Esophagus squamous epithelium (tissue), 5 donors: ENCODE data around the gene CYREN. TPM values are rescaled to one million over a fixed set of nuclear protein-coding genes. Genes with fewer than 3 reads are reported as not detected.
"Not testable (repeated sequence)": the region's sequence is repeated elsewhere in the genome, so short reads cannot be mapped to it uniquely, and the experiment has no call there.

Source experiments
- DNase-seq: peaks from one replicate; lab custom pipeline; 2025; lab: John Stamatoyannopoulos, UW
- H3K27ac ChIP-seq, 4 donors: fragments of 200-600 bp; sonication (generic); one replicate each; pipeline ENCODE4 v1.5.1; 2016 to 2019; ENCODE audit warnings: mild to moderate bottlenecking in 1 of 4
- H3K27me3 ChIP-seq, 4 donors: fragments of 200-600 bp; sonication (generic); 1 replicate in 3 of 4; 2 replicates in 1 of 4; pipeline versions ENCODE4 v1.5.1 to v1.6.0; 2017 to 2021; ENCODE audit warnings: antibody characterized with exemption in 1 of 4
- H3K36me3 ChIP-seq, 3 donors: fragments of 200-600 bp; sonication (generic); one replicate each; pipeline ENCODE4 v1.5.1; 2016 to 2019
- H3K4me1 ChIP-seq, 3 donors: fragments of 200-600 bp; sonication (generic); one replicate each; pipeline ENCODE4 v1.5.1; 2017 to 2019
- H3K4me3 ChIP-seq, 4 donors: fragments of 200-600 bp; sonication (generic); 1 replicate in 3 of 4; 2 replicates in 1 of 4; pipeline ENCODE4 v1.5.1; 2016 to 2019; ENCODE audit warnings: mild to moderate bottlenecking in 2 of 4, moderate library complexity in 1 of 4
- H3K9me3 ChIP-seq, 3 donors: fragments of 200-600 bp; sonication (generic); one replicate each; pipeline ENCODE4 v1.5.1; 2016 to 2019
- POLR2A ChIP-seq, 4 donors: fragments of 450-650 bp; IDR thresholded peaks; one replicate each; pipeline ENCODE4 v1.6.1; 2017; ENCODE audit warnings: antibody characterized with exemption in 4 of 4, mild to moderate bottlenecking in 4 of 4, moderate library complexity in 3 of 4
- WGBS, 2 donors: methylation state at CpG; one replicate each; pipeline ENCODE4 v1.1.5; 2018; 5-methylcytosine and 5-hydroxymethylcytosine counted together
- intact Hi-C: fragments of 100-400 bp; cut with DNase I; formaldehyde crosslinking; loops from one replicate; pipeline ENCODE4 v1.15.0; 2022
- total RNA-seq, 4 donors: library from RNA; depleted of rRNA; stranded (reverse); fragments of >200 nt; gene quantifications; one replicate each; pipeline ENCODE4 v1.1.0, GENCODE V29; 2016
- TF ChIP-seq, protein P1 (sequence below), 6 experiments: fragments of 450-650 bp in 4 of 6; fragments of 200-600 bp in 2 of 6; sonication (generic) in 2 of 6; IDR thresholded peaks; one replicate each; pipeline ENCODE4 v1.5.1; 2016 to 2019; ENCODE audit warnings: antibody characterized with exemption in 6 of 6, mild to moderate bottlenecking in 4 of 6, moderate library complexity in 4 of 6
- donor health status: DM: yes; HTN: yes; CAD: no.

Gene CYREN
- total RNA-seq, 4 donors from 2014 or later: 19.0 to 53.8 (median 35.4) TPM

- H3K27me3 ChIP-seq: no peaks in the 10 kb centered on the region
- no peaks in the 10 kb centered on the region for H3K36me3 ChIP-seq
- no peak for DNase-seq
- no peak for TF ChIP-seq POLR2A (IDR thresholded peaks at IDR 0.05)
- TF ChIP-seq, protein P1, sequence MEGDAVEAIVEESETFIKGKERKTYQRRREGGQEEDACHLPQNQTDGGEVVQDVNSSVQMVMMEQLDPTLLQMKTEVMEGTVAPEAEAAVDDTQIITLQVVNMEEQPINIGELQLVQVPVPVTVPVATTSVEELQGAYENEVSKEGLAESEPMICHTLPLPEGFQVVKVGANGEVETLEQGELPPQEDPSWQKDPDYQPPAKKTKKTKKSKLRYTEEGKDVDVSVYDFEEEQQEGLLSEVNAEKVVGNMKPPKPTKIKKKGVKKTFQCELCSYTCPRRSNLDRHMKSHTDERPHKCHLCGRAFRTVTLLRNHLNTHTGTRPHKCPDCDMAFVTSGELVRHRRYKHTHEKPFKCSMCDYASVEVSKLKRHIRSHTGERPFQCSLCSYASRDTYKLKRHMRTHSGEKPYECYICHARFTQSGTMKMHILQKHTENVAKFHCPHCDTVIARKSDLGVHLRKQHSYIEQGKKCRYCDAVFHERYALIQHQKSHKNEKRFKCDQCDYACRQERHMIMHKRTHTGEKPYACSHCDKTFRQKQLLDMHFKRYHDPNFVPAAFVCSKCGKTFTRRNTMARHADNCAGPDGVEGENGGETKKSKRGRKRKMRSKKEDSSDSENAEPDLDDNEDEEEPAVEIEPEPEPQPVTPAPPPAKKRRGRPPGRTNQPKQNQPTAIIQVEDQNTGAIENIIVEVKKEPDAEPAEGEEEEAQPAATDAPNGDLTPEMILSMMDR (IDR thresholded peaks at IDR 0.05): no peak
- peak overlapping the region in 1 of 4 donors; percentile 6 for H3K27ac ChIP-seq
- no peaks in the 10 kb centered on the region for H3K9me3 ChIP-seq
- peaks cover 5 to 52% (median 24%) of the 10 kb centered on the region in 3 donors for H3K4me1 ChIP-seq
- intact Hi-C loops: no loop called here
- no peak overlapping the region for H3K4me3 ChIP-seq
- 25 to 47% methylated on average over 2 of the region's 2 CpGs for WGBS, 2 donors
Observed at GRCh38 chr7:135213831-135214230, 43.3 kb upstream of the CYREN start.

DNA sequence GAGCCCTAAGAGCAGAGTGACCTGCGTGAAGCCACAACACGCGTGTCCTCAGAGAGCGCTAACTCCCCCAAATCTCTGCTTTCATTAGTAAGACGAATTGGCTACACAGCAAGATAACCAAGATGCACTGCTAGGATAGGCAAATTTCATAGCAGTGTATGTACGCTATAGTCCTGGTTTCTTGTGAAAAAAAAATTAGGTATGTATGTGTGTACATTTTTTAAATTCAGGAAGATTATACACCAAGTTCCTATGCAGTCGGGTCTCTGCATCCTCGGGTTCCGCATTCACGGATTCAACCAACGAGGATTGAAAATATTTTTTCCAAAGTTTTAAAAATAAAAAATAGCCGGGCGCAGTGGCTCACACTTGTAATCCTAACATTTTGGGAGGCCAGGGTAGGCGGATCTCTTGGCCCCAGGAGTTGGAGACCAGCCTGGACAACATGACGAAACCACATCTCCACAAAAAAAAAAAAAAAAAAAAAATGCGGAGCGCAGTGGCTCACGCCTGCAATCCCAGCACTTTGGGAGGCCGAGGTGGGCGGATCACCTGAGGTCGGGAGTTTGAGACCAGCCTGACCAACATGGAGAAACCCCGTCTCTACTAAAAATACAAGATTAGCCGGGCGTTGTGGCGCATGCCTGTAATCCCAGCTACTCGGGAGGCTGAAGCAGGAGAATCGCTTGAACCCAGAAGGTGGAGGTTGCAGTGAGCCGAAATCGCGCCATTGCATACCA, 41.6 kb upstream of the CYREN start:
- intact Hi-C loops, H3K9me3 ChIP-seq, H3K27me3 ChIP-seq, H3K36me3 ChIP-seq, DNase-seq: not testable (repeated sequence)
- WGBS, 2 donors: 26 to 39% methylated on average over 19 to 22 of the region's 30 CpGs
- Histone ChIP-seq H3K4me1 (peaks cover 18 to 69% (median 41%) of the 10 kb centered on the region in 3 donors), H3K27ac (peak overlapping the region; percentile 93 to 97 (median 94)), H3K4me3 (peak overlapping the region; percentile 72 to 94 (median 85))

GRCh38 chr7:135211179-135211945, 40.9 kb upstream of the CYREN start, which contains the start of gene WDR91:
TSS of gene WDR91 (minus strand) at chr7:135211526. CDS start at chr7:135211502, 24 bp downstream.
- peaks cover 18 to 77% (median 49%) of the 10 kb centered on the region in 3 donors for H3K4me1 ChIP-seq
- intact Hi-C loops: no loop called here
- H3K4me3 ChIP-seq: peak within 1 kb of the TSS; percentile 72 to 94 (median 85)
- TF ChIP-seq, protein P1 (IDR thresholded peaks at IDR 0.05): peak in 1 of 6 experiments; percentile 4
- TF ChIP-seq POLR2A (IDR thresholded peaks at IDR 0.05): peak in 3 of 4 donors; percentile 60 to 94 (median 68)
- no peaks in the 10 kb centered on the region for H3K27me3 ChIP-seq
- H3K27ac ChIP-seq: peak within 1 kb of the TSS; percentile 93 to 97 (median 94)
- H3K36me3 ChIP-seq: peaks cover 0 to 15% (median 0%) of the 10 kb centered on the region in 3 donors
- peak; percentile 75 for DNase-seq
- H3K9me3 ChIP-seq: no peaks in the 10 kb centered on the region
- no CpG with 5 or more reads among the region's 82 CpGs for WGBS, 2 donors

GRCh38 chr7:135210888-135211178, 40.3 kb upstream of the CYREN start:
- 0% methylated on average over 4 to 9 of the region's 13 CpGs for WGBS, 2 donors
- Histone ChIP-seq H3K27ac (peak overlapping the region; percentile 93 to 97 (median 94)), H3K36me3 (peaks cover 2 to 21% (median 2%) of the 10 kb centered on the region in 3 donors), H3K4me3 (peak overlapping the region; percentile 72 to 94 (median 85)), H3K27me3 (no peaks in the 10 kb centered on the region), H3K4me1 (peaks cover 18 to 82% (median 50%) of the 10 kb centered on the region in 3 donors), H3K9me3 (no peaks in the 10 kb centered on the region)
- no peak for DNase-seq
- no peak for TF ChIP-seq POLR2A (IDR thresholded peaks at IDR 0.05)
- TF ChIP-seq, protein P1 (IDR thresholded peaks at IDR 0.05): no peak
- intact Hi-C loops: no loop called here

DNA sequence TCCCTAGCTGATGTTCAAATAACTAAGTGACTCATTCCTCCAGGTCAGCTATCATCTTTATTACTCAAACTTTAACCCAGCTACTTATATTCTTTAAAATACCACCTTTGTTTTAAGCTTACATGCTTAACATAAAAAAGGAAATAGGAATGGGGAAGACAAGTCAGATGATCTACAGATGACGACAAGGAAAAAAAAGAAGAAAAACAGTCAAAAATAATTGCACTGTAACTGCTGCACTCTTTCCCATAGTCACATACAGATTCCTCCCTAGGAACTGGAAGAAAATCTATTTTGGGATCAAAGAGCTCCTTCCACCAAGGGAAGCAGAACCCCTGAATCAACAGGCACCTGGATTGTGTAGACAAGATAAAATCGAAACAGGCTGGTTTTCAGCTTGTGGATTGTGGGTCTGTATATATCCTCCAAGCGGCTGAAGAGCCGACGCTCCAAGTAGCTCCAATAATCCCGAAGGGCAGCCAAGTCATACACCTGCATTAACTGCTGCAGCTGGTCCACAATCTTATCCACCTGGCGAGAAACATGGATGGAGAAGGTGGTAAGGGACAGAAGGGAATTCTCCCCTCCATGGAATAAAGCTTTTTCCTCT, 38.8 kb upstream of the CYREN start:
- H3K27ac ChIP-seq: peak overlapping the region; percentile 63 to 97 (median 94)

More for the DNA sequence above, 38.8 kb upstream of the CYREN start:
- no peak for TF ChIP-seq POLR2A (IDR thresholded peaks at IDR 0.05)
- TF ChIP-seq, protein P1 (IDR thresholded peaks at IDR 0.05): no peak
- intact Hi-C loops: no loop called here
- H3K4me1 ChIP-seq: peaks cover 21 to 91% (median 57%) of the 10 kb centered on the region in 3 donors
- no peaks in the 10 kb centered on the region for H3K9me3 ChIP-seq
- DNase-seq: no peak
- WGBS, 2 donors: 50 to 65% methylated on average over 7 of the region's 7 CpGs
- H3K4me3 ChIP-seq: peak overlapping the region in 3 of 4 donors; percentile 72 to 94 (median 90)
- peaks cover 7 to 33% (median 9%) of the 10 kb centered on the region in 3 donors for H3K36me3 ChIP-seq
- no peaks in the 10 kb centered on the region for H3K27me3 ChIP-seq
